Heart left ventricle (tissue), 13 donors: Measurements from ENCODE around the gene SLCO3A1.
"Not testable (repeated sequence)": the region's sequence is repeated elsewhere in the genome, so short reads cannot be mapped to it uniquely, and the experiment has no call there.

Source experiments
- CTCF ChIP-seq, 12 donors: fragments of 200-600 bp; sonication (generic) in 4 of 12; IDR thresholded peaks; one replicate each; pipeline versions ENCODE4 v1.5.0 to v1.8.0; 2018 to 2022; ENCODE audit warnings: antibody characterized with exemption in 12 of 12, mild to moderate bottlenecking in 5 of 12
- POLR2A ChIP-seq, 2 donors: fragments of 450-650 bp; IDR thresholded peaks; one replicate each; pipeline ENCODE4 v1.6.1; 2017; ENCODE audit warnings: antibody characterized with exemption in 2 of 2, mild to moderate bottlenecking in 2 of 2, moderate library complexity in 2 of 2
- donor health status: ischemic (EF 13 %, LVEDD 7.1; RV severe dilation, severe dysfunction).
- donor health status: DM: no; HTN: yes; CAD: no.
- donor health status: DM: no; HTN: no; CAD: no.
- donor health status: ischemic (EF 25% LVEDD 6.9; RV normal size, moderate dysfunction).
- donor health status: ischemic (EF 25% LVEDD 5.7; RV mildly dilated, moderate dysfunction).
- donor health status: ischemic (EF 35%, LVEDD 5.7; RV mildly dilated, moderate dysfunction).
- donor health status: nonischemic (EF 11% LVEDD 7.7; RV severe dilation, severe dysfunction).
- donor health status: DM: yes; HTN: yes; CAD: no.
- donor health status: PGD.
- donor health status: ischemic (EF 29% LVEDD 5.4; RV normal size, mild dysfunction).
- donor health status: nonischemic (EF 23%, LVEDD 6.1; RV moderate dilation, normal function).

GRCh38 chr15:92207601-92208000 lies 354.1 kb downstream of the SLCO3A1 start:
- not testable (repeated sequence) for TF ChIP-seq CTCF, POLR2A (IDR thresholded peaks at IDR 0.05)
